HFFc6 (cell line): ENCODE results near the gene ADNP. TPM values are rescaled to one million over a fixed set of nuclear protein-coding genes. Genes with fewer than 3 reads are reported as not detected.

Experiments
- DNase-seq: peaks from one replicate; pipeline ENCODE4 v3.0.0-alpha.2; 2018
- H3K27ac Mint-ChIP-seq: 2 replicates; pipeline ENCODE4 v1.8.0; 2020; ENCODE audit warnings: mild to moderate bottlenecking, mixed read lengths
- H3K27me3 Mint-ChIP-seq: 2 replicates; pipeline ENCODE4 v1.8.0; 2021; ENCODE audit warnings: mild to moderate bottlenecking, moderate library complexity, mixed read lengths; ENCODE audit not compliant: insufficient read depth
- H3K36me3 Mint-ChIP-seq: 2 replicates; pipeline ENCODE4 v1.8.0; 2021; ENCODE audit warnings: low read depth, mixed read lengths
- H3K4me1 Mint-ChIP-seq: 2 replicates; pipeline ENCODE4 v1.8.0; 2020; ENCODE audit warnings: low read depth, mixed read lengths
- H3K4me3 Mint-ChIP-seq: 2 replicates; pipeline ENCODE4 v1.8.0; 2020; ENCODE audit warnings: mild to moderate bottlenecking, moderate library complexity, mixed read lengths
- H3K9me3 Mint-ChIP-seq: 2 replicates; pipeline ENCODE4 v1.8.0; 2020; ENCODE audit warnings: mild to moderate bottlenecking, mixed read lengths
- CTCF ChIP-seq: fragments of 200-600 bp; sonication (generic); IDR thresholded peaks from 2 replicates; pipeline ENCODE4 v1.5.0; 2021; ENCODE audit warnings: antibody characterized with exemption, mild to moderate bottlenecking
- total RNA-seq, 6 experiments: library from RNA; stranded (reverse); fragmentation: NEBNext Ultra II Directional; extraction: Animal tissue kit (Norgen Biotek cat#: 25700); gene quantifications; 2 replicates in 1 of 6; 3 replicates in 5 of 6; pipeline ENCODE4 v1.2.3, GENCODE V29; 2021

The ADNP gene
- total RNA-seq, 6 experiments from 2014 or later, result 56.5 to 68.8 (median 57.3) TPM

DNA sequence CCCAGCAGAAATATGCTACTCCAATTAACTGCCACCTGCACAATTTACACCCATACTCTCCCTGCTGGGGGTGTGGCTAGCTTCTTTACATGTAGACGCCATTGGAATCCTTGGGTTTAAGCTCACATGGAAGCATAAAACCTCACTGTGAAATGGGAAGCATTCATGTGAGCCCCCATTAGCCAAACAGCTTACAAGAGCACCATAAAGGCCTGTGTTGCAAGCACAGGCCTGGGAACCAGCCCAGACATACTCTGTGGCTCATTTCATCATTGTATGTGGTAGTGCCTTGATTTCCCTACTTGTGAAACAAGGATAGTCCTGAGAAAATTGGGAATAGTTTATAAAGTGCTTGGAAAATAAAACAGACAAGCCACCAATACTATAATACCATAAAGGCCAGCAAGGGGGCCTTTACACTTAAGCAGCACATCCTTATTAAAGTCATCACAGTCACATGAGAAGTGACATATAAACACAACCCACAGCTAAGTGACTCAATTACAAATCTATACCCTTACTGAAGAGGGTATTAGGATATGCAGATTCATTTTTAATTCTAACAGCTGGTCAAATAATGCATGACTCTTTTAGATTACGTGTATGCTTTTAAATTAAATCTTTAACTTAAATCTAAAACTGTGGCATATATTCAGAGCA is 6.8 kb downstream of the ADNP start:
- TF ChIP-seq CTCF, result no peak
- no peak for DNase-seq
- Mint-ChIP-seq H3K4me1 (peaks cover 68% of the 10 kb centered on the region), H3K27me3 (no peaks in the 10 kb centered on the region; the same call in 1 of the 2 replicates), H3K4me3 (no peak overlapping the region), H3K27ac (no peak overlapping the region; the same call in 1 of the 2 replicates), H3K36me3 (peaks cover 46% of the 10 kb centered on the region), H3K9me3 (no peaks in the 10 kb centered on the region)

DNA sequence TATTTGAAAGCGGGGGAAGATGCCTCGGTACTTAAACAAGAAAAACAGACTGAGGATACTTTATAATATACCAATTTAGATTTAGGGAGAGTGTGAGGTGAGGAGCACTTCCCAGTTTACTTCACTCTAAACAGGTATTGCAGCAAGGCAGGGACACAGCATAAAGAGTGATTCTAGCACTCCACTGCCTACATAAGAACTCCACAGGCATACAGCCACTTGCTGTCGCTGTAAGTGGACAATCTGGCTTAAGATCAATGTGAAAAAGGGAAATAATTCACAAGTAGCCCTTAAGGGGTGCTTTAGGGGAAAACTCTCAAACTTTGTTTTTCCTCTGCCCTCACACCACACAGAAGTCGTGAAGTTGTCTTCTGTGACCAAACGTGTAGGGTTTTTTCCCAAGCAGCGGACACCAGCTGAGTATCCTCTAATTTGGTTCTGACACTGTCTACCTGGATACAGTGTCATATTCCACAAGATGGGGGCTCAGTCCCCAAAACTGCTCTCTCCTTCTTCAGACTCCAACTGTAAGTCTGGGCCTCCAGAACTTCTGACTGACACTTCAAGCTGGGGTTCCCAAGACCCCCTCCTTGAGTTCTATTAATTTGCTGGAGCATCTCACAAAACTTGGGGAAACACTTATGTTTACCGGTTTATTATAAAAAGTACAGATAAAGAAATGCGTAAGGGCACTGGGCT is 9.3 kb downstream of the ADNP start:
- Mint-ChIP-seq H3K27me3 (peaks cover 2% of the 10 kb centered on the region; the same call in 1 of the 2 replicates), H3K9me3 (no peaks in the 10 kb centered on the region), H3K4me1 (peaks cover 68% of the 10 kb centered on the region), H3K4me3 (no peak overlapping the region), H3K27ac (peak overlapping the region; percentile 88), H3K36me3 (peaks cover 38% of the 10 kb centered on the region)
- DNase-seq, result no peak
- no peak for TF ChIP-seq CTCF

DNA sequence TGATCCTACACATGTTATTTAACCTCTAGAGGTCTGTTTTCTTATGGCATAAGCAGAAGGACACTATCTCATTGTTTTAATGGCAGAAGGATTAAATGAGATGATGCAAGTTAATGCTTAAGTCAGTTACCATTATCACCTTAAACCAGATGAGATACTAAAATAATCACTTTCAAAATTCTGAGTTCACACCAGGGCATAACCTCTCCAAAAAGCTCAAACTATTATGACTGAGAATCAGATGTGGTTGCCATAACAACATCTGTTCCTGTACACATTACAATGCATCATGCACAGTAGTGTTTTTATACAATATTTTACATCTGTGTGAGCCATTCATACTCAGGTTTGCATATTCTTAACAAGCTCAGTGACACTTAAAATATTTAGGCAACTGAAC is 10.2 kb downstream of the ADNP start:
- H3K4me3 Mint-ChIP-seq, result no peak overlapping the region
- H3K36me3 Mint-ChIP-seq, result peaks cover 39% of the 10 kb centered on the region
- H3K27ac Mint-ChIP-seq, result peak overlapping the region; percentile 88
- no peak for TF ChIP-seq CTCF
- DNase-seq, result no peak
- H3K9me3 Mint-ChIP-seq, result no peaks in the 10 kb centered on the region
- peaks cover 72% of the 10 kb centered on the region for H3K4me1 Mint-ChIP-seq
- H3K27me3 Mint-ChIP-seq, result peaks cover 2% of the 10 kb centered on the region; the same call in 1 of the 2 replicates

DNA sequence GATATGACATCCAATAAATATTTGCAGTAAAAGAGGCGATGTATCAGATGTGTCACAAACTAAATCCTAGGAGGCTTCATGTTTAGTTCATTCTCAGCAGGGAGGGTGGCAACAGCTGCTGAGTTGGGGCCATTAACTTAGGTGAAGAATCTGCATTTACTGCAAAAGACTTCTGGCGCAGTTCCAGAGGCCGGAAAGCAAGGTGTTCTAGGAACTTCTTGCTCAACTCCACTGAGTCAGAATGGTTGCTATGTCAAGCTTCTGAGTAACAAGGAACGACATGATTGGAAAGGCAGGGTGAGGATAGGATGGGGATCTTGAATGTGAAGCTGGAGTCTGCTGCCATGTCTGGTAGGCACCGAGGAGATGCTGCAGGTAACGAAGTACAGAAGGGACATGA is 11.7 kb downstream of the ADNP start:
- Mint-ChIP-seq H3K9me3 (no peaks in the 10 kb centered on the region), H3K36me3 (peaks cover 27% of the 10 kb centered on the region), H3K4me3 (peak overlapping the region; percentile 31), H3K4me1 (peaks cover 73% of the 10 kb centered on the region), H3K27ac (peak overlapping the region; percentile 88), H3K27me3 (peaks cover 2% of the 10 kb centered on the region; the same call in 1 of the 2 replicates)
- DNase-seq, result peak; percentile 73
- TF ChIP-seq CTCF, result no peak

- TF ChIP-seq CTCF, result no peak
- H3K36me3 Mint-ChIP-seq, result peaks cover 31% of the 10 kb centered on the region
Observed at GRCh38 chr20:50918403-50918802, 12.8 kb downstream of the ADNP start.

More at GRCh38 chr20:50918403-50918802, 12.8 kb downstream of the ADNP start:
- Mint-ChIP-seq H3K4me3 (no peak overlapping the region), H3K9me3 (no peaks in the 10 kb centered on the region), H3K4me1 (peaks cover 84% of the 10 kb centered on the region), H3K27me3 (peaks cover 2% of the 10 kb centered on the region; the same call in 1 of the 2 replicates), H3K27ac (peak overlapping the region; percentile 88)
- DNase-seq, result no peak
